SK-N-SH treated with all-trans-retinoic acid at 6 μM for 48 hours (cell line): ENCODE results near the gene POLE.
A peak's percentile ranks its signal among the peaks of the same experiment; 100 is the strongest.

Experiments used
- ATAC-seq: fragments of 200-7000 bp; cut with Tn5 transposase; 3 replicates; pipeline ENCODE4 v1.9.1; 2020; ENCODE audit warnings: mild to moderate bottlenecking, moderate library complexity
- ARNTL ChIP-seq: fragments of 450-650 bp; formaldehyde crosslinking; IDR thresholded peaks from 2 replicates; pipeline ENCODE4 v1.5.0; 2020; ENCODE audit warnings: low read depth, mild to moderate bottlenecking, moderate library complexity, borderline replicate concordance
- BACH2 ChIP-seq: fragments of 250-450 bp; sonication (Bioruptor Pico); IDR thresholded peaks from 2 replicates; pipeline ENCODE4 v1.9.0; 2021; ENCODE audit warnings: mild to moderate bottlenecking, borderline replicate concordance
- CSDC2 ChIP-seq: fragments of 250-450 bp; sonication (Bioruptor Pico); IDR thresholded peaks from 2 replicates; pipeline ENCODE4 v1.5.0; 2020; ENCODE audit warnings: mild to moderate bottlenecking, moderate library complexity
- CSRNP3 ChIP-seq: fragments of 250-450 bp; sonication (Bioruptor Pico); IDR thresholded peaks from 2 replicates; pipeline ENCODE4 v1.5.1; 2021; ENCODE audit warnings: mild to moderate bottlenecking, moderate library complexity
- ESRRG ChIP-seq: fragments of 250-450 bp; sonication (Bioruptor Pico); IDR thresholded peaks from 2 replicates; pipeline ENCODE4 v1.6.1; 2021; ENCODE audit warnings: mild to moderate bottlenecking
- GLIS3 ChIP-seq: fragments of 250-450 bp; sonication (Bioruptor Pico); IDR thresholded peaks from 2 replicates; pipeline ENCODE4 v1.5.0; 2020; ENCODE audit warnings: mild to moderate bottlenecking, moderate library complexity
- OSR1 ChIP-seq: fragments of 250-450 bp; sonication (Bioruptor Pico); IDR thresholded peaks from 2 replicates; pipeline ENCODE4 v1.8.0; 2022; ENCODE audit warnings: moderate library complexity, mild to moderate bottlenecking, inconsistent platforms
- PATZ1 ChIP-seq: fragments of 250-450 bp; sonication (Bioruptor Pico); IDR thresholded peaks from 2 replicates; pipeline ENCODE4 v1.8.0; 2020; ENCODE audit warnings: mild to moderate bottlenecking, moderate library complexity, borderline replicate concordance
- POU6F1 ChIP-seq: fragments of 250-450 bp; sonication (Bioruptor Pico); IDR thresholded peaks from 2 replicates; pipeline ENCODE4 v1.8.0; 2021; ENCODE audit warnings: low read depth, mild to moderate bottlenecking, moderate library complexity, borderline replicate concordance
- PPARA ChIP-seq: fragments of 250-450 bp; sonication (Bioruptor Pico); IDR thresholded peaks from 2 replicates; pipeline ENCODE4 v1.5.0; 2020; ENCODE audit warnings: mild to moderate bottlenecking, borderline replicate concordance
- RARB ChIP-seq: fragments of 250-450 bp; sonication (Bioruptor Pico); IDR thresholded peaks from 2 replicates; pipeline ENCODE4 v1.8.0; 2021; ENCODE audit warnings: mild to moderate bottlenecking, moderate library complexity
- SNAI2 ChIP-seq: fragments of 250-450 bp; sonication (Bioruptor Pico); IDR thresholded peaks from 2 replicates; pipeline ENCODE4 v1.5.0; 2020; ENCODE audit warnings: mild to moderate bottlenecking, moderate library complexity
- TCF4 ChIP-seq: fragments of 250-450 bp; sonication (Bioruptor Pico); IDR thresholded peaks from 2 replicates; pipeline ENCODE4 v1.8.0; 2021; ENCODE audit warnings: mild to moderate bottlenecking, moderate library complexity, borderline replicate concordance
- TOX ChIP-seq: fragments of 250-450 bp; sonication (Bioruptor Pico); IDR thresholded peaks from 2 replicates; pipeline ENCODE4 v1.8.0; 2021; ENCODE audit warnings: mild to moderate bottlenecking, moderate library complexity, borderline replicate concordance
- TSHZ2 ChIP-seq: fragments of 250-450 bp; sonication (Bioruptor Pico); IDR thresholded peaks from 2 replicates; pipeline ENCODE4 v1.5.0; 2020; ENCODE audit warnings: mild to moderate bottlenecking, moderate library complexity
- ZC3H10 ChIP-seq: fragments of 250-450 bp; sonication (Bioruptor Pico); IDR thresholded peaks from 2 replicates; pipeline ENCODE4 v1.5.1; 2021; ENCODE audit warnings: mild to moderate bottlenecking, moderate library complexity
- ZFP30 ChIP-seq: fragments of 450-650 bp; formaldehyde crosslinking; IDR thresholded peaks from 2 replicates; pipeline ENCODE4 v1.5.0; 2022; ENCODE audit warnings: mild to moderate bottlenecking, moderate library complexity
- ZNF565 ChIP-seq: fragments of 450-650 bp; formaldehyde crosslinking; conservative IDR thresholded peaks from 2 replicates; pipeline ENCODE4 v1.5.0; 2020; ENCODE audit warnings: low read depth, mild to moderate bottlenecking, moderate library complexity
- ZNF70 ChIP-seq: fragments of 450-650 bp; formaldehyde crosslinking; IDR thresholded peaks from 2 replicates; pipeline ENCODE4 v1.5.0; 2020; ENCODE audit warnings: mild to moderate bottlenecking, moderate library complexity

POLE gene

GRCh38 chr12:132614029-132614428, 73.1 kb downstream of the POLE start (continued):
- TF ChIP-seq POU6F1 (CRISPR knock-in tag): no peak
- TF ChIP-seq, all 23 proteins: peak for 0

GRCh38 chr12:132611620-132612019, 75.5 kb downstream of the POLE start:
- no peak for ATAC-seq
- TF ChIP-seq ZNF70 (CRISPR knock-in tag): no peak

- no peak for TF ChIP-seq TCF4 (CRISPR knock-in tag)
- no peak for TF ChIP-seq RARB (CRISPR knock-in tag)
- TF ChIP-seq PATZ1 (CRISPR knock-in tag): no peak
- TF ChIP-seq OSR1: no peak
- TF ChIP-seq TSHZ2 (CRISPR knock-in tag): no peak
- no peak for ATAC-seq
Measured at GRCh38 chr12:132610866-132611602, 76.1 kb downstream of the POLE start.

- ATAC-seq: peak; percentile 74
Measured at GRCh38 chr12:132610051-132610759, 76.9 kb downstream of the POLE start, which contains the start of gene LRCOL1. TSS of gene LRCOL1 (minus strand) at chr12:132610582. CDS start at chr12:132606251, 4,331 bp downstream.

More at GRCh38 chr12:132610051-132610759, 76.9 kb downstream of the POLE start, which contains the start of gene LRCOL1:
- TF ChIP-seq CSRNP3 (no peak), PPARA (no peak), RARB (CRISPR knock-in tag) (no peak), ESRRG (no peak), ZC3H10 (CRISPR knock-in tag) (no peak), TOX (CRISPR knock-in tag) (no peak), SNAI2 (CRISPR knock-in tag) (no peak), ZNF70 (CRISPR knock-in tag) (no peak), OSR1 (no peak), POU6F1 (CRISPR knock-in tag) (no peak), ARNTL (no peak), GLIS3 (CRISPR knock-in tag) (no peak), ZFP30 (CRISPR knock-in tag) (no peak), CSDC2 (CRISPR knock-in tag) (no peak), TCF4 (CRISPR knock-in tag) (no peak), BACH2 (CRISPR knock-in tag) (no peak), ZNF565 (CRISPR knock-in tag) (no peak)
